Endothelial cell of umbilical vein (primary cell): ENCODE data around the gene DAB2. TPM values are rescaled to one million over a fixed set of nuclear protein-coding genes. Genes with fewer than 3 reads are reported as not detected.
"Not testable (repeated sequence)": the region's sequence is repeated elsewhere in the genome, so short reads cannot be mapped to it uniquely, and the experiment has no call there.

Source experiments
- BruUV-seq: library from RNA; stranded (reverse); fragments of 400-500 nt; replicated peaks from 2 replicates; lab custom pipeline; 2021; lab: Mats Ljungman, UMichigan
- CTCF ChIA-PET: fragments of 300-600, 350-600 bp; sonication (Branson Sonifier 250); formaldehyde crosslinking; loops from one replicate; lab custom pipeline; 2021; ENCODE audit warnings: antibody characterized with exemption, inconsistent platforms; lab: Charles Lee
- POLR2A ChIA-PET: fragments of 300-600, 350-600 bp; sonication (Branson Sonifier 250); formaldehyde crosslinking; loops from one replicate; lab custom pipeline; 2021; ENCODE audit warnings: antibody characterized with exemption, inconsistent platforms; lab: Charles Lee
- DNase-seq: peaks from one replicate; pipeline ENCODE4 v3.0.0-alpha.2; 2011; ENCODE audit warnings: low read depth, low spot score
- FAIRE-seq: peaks from 2 replicates; lab custom pipeline; 2011; peaks lifted over from hg19 to GRCh38; lab: Jason Lieb, UNC
- H2AFZ ChIP-seq: 2 replicates; pipeline ENCODE4 v1.6.0; 2012; ENCODE audit warnings: low read depth, low read length, control low read depth, inconsistent platforms
- H3K27ac ChIP-seq: 2 replicates; pipeline ENCODE4 v1.5.1; 2011; ENCODE audit warnings: low read depth, mild to moderate bottlenecking, control low read depth, low read length, moderate library complexity; ENCODE audit not compliant: insufficient read depth
- H3K27me3 ChIP-seq, 2 experiments: 2 replicates each; pipeline versions ENCODE4 v1.6.0 to v1.6.1; 2011; ENCODE audit warnings: low read length in 2 of 2, mixed read lengths in 1 of 2; ENCODE audit not compliant: control insufficient read depth in 2 of 2, insufficient read depth in 2 of 2
- H3K36me3 ChIP-seq, 2 experiments: 2 replicates in 1 of 2; 3 replicates in 1 of 2; pipeline ENCODE4 v1.5.1; 2011; ENCODE audit warnings: low read length in 2 of 2, mild to moderate bottlenecking in 1 of 2, moderate library complexity in 1 of 2; ENCODE audit not compliant: control insufficient read depth in 2 of 2, insufficient read depth in 2 of 2; ENCODE audit errors: extremely low read depth in 1 of 2
- H3K4me1 ChIP-seq: 3 replicates; pipeline ENCODE4 v1.5.1; 2011; ENCODE audit warnings: mild to moderate bottlenecking, low read length; ENCODE audit not compliant: control insufficient read depth, insufficient read depth; ENCODE audit errors: extremely low read depth
- H3K4me2 ChIP-seq: 2 replicates; pipeline ENCODE4 v1.6.1; 2011; ENCODE audit warnings: low read length, control low read depth, mixed read lengths; ENCODE audit not compliant: insufficient read depth
- H3K4me3 ChIP-seq, 3 experiments: fragments of 200-600 bp in 1 of 3; sonication (generic), shearing (Covaris generic) in 1 of 3; replicated peaks in 1 of 3; 2 replicates each; pipeline ENCODE4 v1.5.1; 2011 to 2016; ENCODE audit warnings: control low read depth in 3 of 3, low read length in 3 of 3, mild to moderate bottlenecking in 2 of 3, inconsistent platforms in 1 of 3, low read depth in 1 of 3, moderate library complexity in 1 of 3; ENCODE audit not compliant: insufficient read depth in 1 of 3
- H3K79me2 ChIP-seq: 2 replicates; pipeline ENCODE4 v1.6.0; 2012; ENCODE audit warnings: low read length, inconsistent platforms; ENCODE audit not compliant: control insufficient read depth, insufficient read depth
- H3K9ac ChIP-seq: replicated peaks from 2 replicates; pipeline ENCODE3; 2011; ENCODE audit warnings: low read length, control low read depth; ENCODE audit not compliant: insufficient read depth; ENCODE audit errors: extremely low read depth
- H3K9me1 ChIP-seq: replicated peaks from 3 replicates; pipeline ENCODE4 v1.6.0; 2011; ENCODE audit warnings: mild to moderate bottlenecking, low read length; ENCODE audit not compliant: control insufficient read depth, insufficient read depth; ENCODE audit errors: extremely low read depth
- H3K9me3 ChIP-seq: replicated peaks from 2 replicates; pipeline ENCODE4 v1.5.1; 2012; ENCODE audit warnings: low read length, inconsistent platforms; ENCODE audit not compliant: control insufficient read depth, insufficient read depth
- H4K20me1 ChIP-seq: replicated peaks from 2 replicates; pipeline ENCODE3; 2011; ENCODE audit warnings: mild to moderate bottlenecking, low read length; ENCODE audit not compliant: control insufficient read depth, insufficient read depth; ENCODE audit errors: extremely low read depth
- EZH2 ChIP-seq: IDR thresholded peaks from 2 replicates; pipeline ENCODE4 v1.6.1; 2012; ENCODE audit warnings: borderline replicate concordance, low read depth, mild to moderate bottlenecking, moderate library complexity, low read length, inconsistent platforms; ENCODE audit not compliant: severe bottlenecking
- FOS ChIP-seq: IDR thresholded peaks from 2 replicates; pipeline ENCODE4 v1.6.1; 2011; ENCODE audit warnings: mild to moderate bottlenecking, low read length, moderate library complexity, borderline replicate concordance; ENCODE audit not compliant: insufficient read depth
- GATA2 ChIP-seq: IDR thresholded peaks from 2 replicates; pipeline ENCODE4 v1.7.0; 2011; ENCODE audit warnings: low read depth, mild to moderate bottlenecking, moderate library complexity, mixed read lengths, low read length; ENCODE audit not compliant: insufficient read length, insufficient read depth
- JUN ChIP-seq: IDR thresholded peaks from 2 replicates; pipeline ENCODE4 v1.6.1; 2011; ENCODE audit warnings: borderline replicate concordance, low read depth; ENCODE audit not compliant: insufficient read length, insufficient read depth
- MYC ChIP-seq: IDR thresholded peaks from one replicate; pipeline ENCODE4 v1.6.1; 2011; ENCODE audit warnings: mild to moderate bottlenecking, low read depth, low read length
- POLR2A ChIP-seq: IDR thresholded peaks from 2 replicates; pipeline ENCODE4 v1.6.1; 2012; ENCODE audit warnings: low read depth, mild to moderate bottlenecking, control low read depth, low read length
- POLR2AphosphoS5 ChIP-seq: IDR thresholded peaks from 2 replicates; pipeline ENCODE4 v1.6.1; 2012; ENCODE audit warnings: low read depth, mild to moderate bottlenecking, control low read depth, low read length, moderate library complexity; ENCODE audit not compliant: insufficient read depth
- dilution Hi-C: fragments of 300-500 bp; cut with MboI; formaldehyde crosslinking; loops from one replicate; pipeline ENCODE4 v1.15.0; 2019; ENCODE audit warnings: low sequenced_read_pairs; ENCODE audit not compliant: extremely low pct_ligation_motif_present
- intact Hi-C: fragments of 100-400 bp; cut with micrococcal nuclease; formaldehyde crosslinking; loops from one replicate; pipeline ENCODE4 v1.10.0; 2022
- polyA plus RNA-seq, 4 experiments: library from polyadenylated mRNA; depleted of rRNA in 3 of 4; stranded (reverse) in 3 of 4; unstranded in 1 of 4; fragments of >200 nt; gene quantifications; 2 replicates each; pipeline versions ENCODE4 v1.2.1 to v1.2.3, GENCODE V29; 2011 to 2012; ENCODE audit warnings: missing spikeins in 1 of 4
- total RNA-seq: library from RNA; stranded (reverse); gene quantifications from 2 replicates; pipeline ENCODE4 v1.2.3, GENCODE V29; 2021
- TF ChIP-seq, protein P1 (sequence below): IDR thresholded peaks from 2 replicates; pipeline ENCODE4 v1.6.1; 2011; ENCODE audit not compliant: insufficient read depth, insufficient read length
- TF ChIP-seq, protein P2 (sequence below), 2 donors: IDR thresholded peaks; 1 replicate in 1 of 2; 2 replicates in 1 of 2; pipeline ENCODE4 v1.5.1; 2011; ENCODE audit warnings: low read length in 2 of 2, mild to moderate bottlenecking in 2 of 2, moderate library complexity in 2 of 2, control low read depth in 1 of 2, inconsistent platforms in 1 of 2, low read depth in 1 of 2; ENCODE audit not compliant: insufficient read depth in 1 of 2; ENCODE audit errors: extremely low read depth in 1 of 2

Gene DAB2
- total and polyA plus RNA-seq, 2 donors (not counting 3 experiments of a cell fraction or from before 2014, with no cell fraction given), result 168 to 283 TPM

GRCh38 chr5:39402140-39402539 is 22.6 kb downstream of the DAB2 start:
- Histone ChIP-seq H3K4me1 (peaks cover 16% of the 10 kb centered on the region), H3K79me2 (peaks cover 90% of the 10 kb centered on the region), H3K36me3 (peaks cover 10 to 12% of the 10 kb centered on the region in 2 experiments), H4K20me1 (peaks cover 13% of the 10 kb centered on the region)
- CTCF ChIA-PET, result interaction anchor here (1.4 to 2.1 kb wide), 4 partner anchors 9 to 26 kb away, joined by 3 to 10 read pairs (median 5); no protein-coding TSS in a partner anchor
- H3K9me3 ChIP-seq, H3K9ac ChIP-seq, H3K9me1 ChIP-seq, POLR2A ChIA-PET, H2AFZ ChIP-seq, DNase-seq, H3K27ac ChIP-seq, H3K27me3 ChIP-seq, intact Hi-C loops, FAIRE-seq, H3K4me3 ChIP-seq, H3K4me2 ChIP-seq, BruUV-seq: not testable (repeated sequence)
- dilution Hi-C loops, result loop anchor here (25.0 kb wide), 1 partner anchor 135 kb away; no protein-coding TSS in a partner anchor

DNA sequence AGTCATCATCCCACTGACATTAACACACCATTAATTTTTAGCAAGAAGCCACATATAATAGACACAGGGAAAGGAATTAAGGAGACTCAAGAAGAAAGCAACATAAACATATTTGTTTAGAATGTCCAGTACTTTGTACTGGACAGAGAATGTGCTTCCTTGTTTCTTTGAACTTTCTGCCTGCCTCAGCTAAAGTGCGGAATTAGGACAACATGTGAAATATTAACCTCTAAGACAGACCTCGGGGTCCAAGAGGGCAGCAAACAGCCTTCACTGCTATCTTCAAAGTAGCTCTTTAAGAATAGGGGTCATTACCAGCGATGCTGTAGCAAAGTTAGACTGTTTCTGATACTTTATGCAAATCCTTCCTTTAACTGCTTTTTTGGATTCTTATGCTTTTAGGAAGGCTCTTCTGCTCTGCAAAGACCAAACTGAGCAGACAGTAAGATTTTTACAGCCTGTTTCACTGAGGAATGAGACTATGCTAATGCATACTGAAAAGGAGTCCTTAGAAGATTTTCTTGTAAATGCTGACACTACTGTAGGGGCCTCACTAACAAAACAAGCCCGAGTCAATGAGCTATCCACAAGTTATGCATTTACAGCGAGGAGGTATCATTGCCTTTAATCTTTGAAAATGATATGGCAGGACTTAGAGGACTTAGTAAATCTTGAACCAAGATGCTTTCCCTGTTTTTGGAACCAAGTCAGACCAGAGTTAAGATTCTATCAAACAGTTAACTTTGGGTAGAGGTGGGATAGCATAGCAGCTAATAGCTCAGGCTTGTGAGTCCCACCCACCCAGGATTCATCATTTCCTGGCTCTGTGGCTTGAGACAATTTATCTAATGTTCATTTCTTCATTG is 23.8 kb downstream of the DAB2 start:
- no TSS peak for BruUV-seq

More for the DNA sequence above, 23.8 kb downstream of the DAB2 start:
- Histone ChIP-seq H3K79me2 (peaks cover 90% of the 10 kb centered on the region), H3K4me3 (no peak overlapping the region), H3K9me1 (no peaks in the 10 kb centered on the region), H2AFZ (no peak overlapping the region), H4K20me1 (peaks cover 10% of the 10 kb centered on the region), H3K27ac (peak overlapping the region; percentile 1), H3K36me3 (peaks cover 9 to 17% of the 10 kb centered on the region in 2 experiments), H3K4me2 (no peak overlapping the region), H3K9ac (no peak overlapping the region), H3K9me3 (no peaks in the 10 kb centered on the region), H3K4me1 (peaks cover 19% of the 10 kb centered on the region), H3K27me3 (no peaks in the 10 kb centered on the region)
- dilution Hi-C loops (loop anchor here (25.0 kb wide), 1 partner anchor 136 kb away; no protein-coding TSS in a partner anchor), intact Hi-C loops (no loop called here)
- peak; percentile 4 for FAIRE-seq
- no peak for DNase-seq
- CTCF ChIA-PET, result interaction anchor here (1.2 to 10.1 kb wide), 8 partner anchors 10 to 163 kb away, joined by 3 to 97 read pairs (median 5); partner anchors contain the start of gene DAB2
- no peak for TF ChIP-seq FOS
- TF ChIP-seq GATA2, result no peak
- TF ChIP-seq MYC, result no peak
- TF ChIP-seq POLR2A, result no peak
- TF ChIP-seq, protein P1, sequence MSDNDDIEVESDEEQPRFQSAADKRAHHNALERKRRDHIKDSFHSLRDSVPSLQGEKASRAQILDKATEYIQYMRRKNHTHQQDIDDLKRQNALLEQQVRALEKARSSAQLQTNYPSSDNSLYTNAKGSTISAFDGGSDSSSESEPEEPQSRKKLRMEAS, result no peak
- TF ChIP-seq JUN, result no peak
- no peak for TF ChIP-seq EZH2
- TF ChIP-seq, protein P2, sequence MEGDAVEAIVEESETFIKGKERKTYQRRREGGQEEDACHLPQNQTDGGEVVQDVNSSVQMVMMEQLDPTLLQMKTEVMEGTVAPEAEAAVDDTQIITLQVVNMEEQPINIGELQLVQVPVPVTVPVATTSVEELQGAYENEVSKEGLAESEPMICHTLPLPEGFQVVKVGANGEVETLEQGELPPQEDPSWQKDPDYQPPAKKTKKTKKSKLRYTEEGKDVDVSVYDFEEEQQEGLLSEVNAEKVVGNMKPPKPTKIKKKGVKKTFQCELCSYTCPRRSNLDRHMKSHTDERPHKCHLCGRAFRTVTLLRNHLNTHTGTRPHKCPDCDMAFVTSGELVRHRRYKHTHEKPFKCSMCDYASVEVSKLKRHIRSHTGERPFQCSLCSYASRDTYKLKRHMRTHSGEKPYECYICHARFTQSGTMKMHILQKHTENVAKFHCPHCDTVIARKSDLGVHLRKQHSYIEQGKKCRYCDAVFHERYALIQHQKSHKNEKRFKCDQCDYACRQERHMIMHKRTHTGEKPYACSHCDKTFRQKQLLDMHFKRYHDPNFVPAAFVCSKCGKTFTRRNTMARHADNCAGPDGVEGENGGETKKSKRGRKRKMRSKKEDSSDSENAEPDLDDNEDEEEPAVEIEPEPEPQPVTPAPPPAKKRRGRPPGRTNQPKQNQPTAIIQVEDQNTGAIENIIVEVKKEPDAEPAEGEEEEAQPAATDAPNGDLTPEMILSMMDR (IDR thresholded peaks at IDR 0.05; ENCODE audit: extremely low read depth in 1 of 2, insufficient read depth in 1 of 2, low read depth in 1 of 2, low read length in 2 of 2), result no peak
- no peak for TF ChIP-seq POLR2AphosphoS5
- POLR2A ChIA-PET, result interaction anchor here (0.7 to 1.2 kb wide), 2 partner anchors 22 to 41 kb away, joined by 3 to 4 read pairs; no protein-coding TSS in a partner anchor
